OCI-LY7 (cell line): ENCODE measurements around the gene DQX1. TPM values are rescaled to one million over a fixed set of nuclear protein-coding genes. Genes with fewer than 3 reads are reported as not detected.
A peak's percentile ranks its signal among the peaks of the same experiment; 100 is the strongest.

Experiments
- BruUV-seq: library from RNA; stranded (reverse); fragments of 400-500 nt; replicated peaks from 2 replicates; lab custom pipeline; 2021; lab: Mats Ljungman, UMichigan
- CTCF ChIA-PET: fragments of 300-600 bp; sonication (Branson Sonifier 250); formaldehyde crosslinking; loops from one replicate; lab custom pipeline; 2022; ENCODE audit warnings: antibody characterized with exemption; ENCODE audit not compliant: unreplicated experiment; lab: Charles Lee
- POLR2A ChIA-PET: fragments of 300-600 bp; sonication (Branson Sonifier 250); formaldehyde crosslinking; loops from one replicate; lab custom pipeline; 2022; ENCODE audit warnings: antibody characterized with exemption; lab: Charles Lee
- DNase-seq: peaks from one replicate; pipeline ENCODE4 v3.0.0-alpha.2; 2015; ENCODE audit warnings: low spot score
- H2AFZ ChIP-seq: fragments of 200-600 bp; sonication (generic), shearing (Covaris generic); 2 replicates; pipeline ENCODE4 v1.6.1; 2014; ENCODE audit warnings: mild to moderate bottlenecking, antibody characterized with exemption, low read length, moderate library complexity
- H3K27ac ChIP-seq: fragments of 200-600 bp; sonication (generic); 2 replicates; pipeline ENCODE4 v1.5.1; 2014; ENCODE audit warnings: mixed run types, low read depth, mild to moderate bottlenecking, moderate library complexity, low read length, inconsistent platforms; ENCODE audit not compliant: poor library complexity, severe bottlenecking
- H3K36me3 ChIP-seq: fragments of 200-600 bp; sonication (generic); 2 replicates; pipeline ENCODE4 v1.6.1; 2014; ENCODE audit warnings: mild to moderate bottlenecking, antibody characterized with exemption, low read length, moderate library complexity, mixed read lengths; ENCODE audit not compliant: insufficient read depth
- H3K4me1 ChIP-seq: fragments of 200-600 bp; sonication (generic); 2 replicates; pipeline ENCODE4 v1.5.1; 2014; ENCODE audit warnings: mild to moderate bottlenecking, low read length; ENCODE audit not compliant: insufficient read depth, poor library complexity, severe bottlenecking
- H3K4me2 ChIP-seq: fragments of 200-600 bp; sonication (generic); 2 replicates; pipeline ENCODE4 v1.6.1; 2014; ENCODE audit warnings: mild to moderate bottlenecking, low read length
- H3K4me3 ChIP-seq: fragments of 200-600 bp; sonication (generic); 2 replicates; pipeline ENCODE4 v1.5.1; 2014; ENCODE audit warnings: mild to moderate bottlenecking, low read depth, low read length; ENCODE audit not compliant: poor library complexity, severe bottlenecking
- H3K79me2 ChIP-seq: fragments of 200-600 bp; sonication (generic); 2 replicates; pipeline ENCODE4 v1.6.1; 2016; ENCODE audit warnings: low read depth, mild to moderate bottlenecking, low read length, moderate library complexity, mixed read lengths; ENCODE audit not compliant: insufficient read depth
- H3K9me2 ChIP-seq: fragments of 200-600 bp; sonication (generic); 2 replicates; pipeline ENCODE4 v1.6.1; 2016; ENCODE audit warnings: mild to moderate bottlenecking, low read length, mixed read lengths; ENCODE audit not compliant: insufficient read depth
- H3K9me3 ChIP-seq: fragments of 200-600 bp; sonication (generic); 2 replicates; pipeline ENCODE4 v1.6.1; 2014; ENCODE audit warnings: mild to moderate bottlenecking, mixed run types, low read length, mixed read lengths
- H4K20me1 ChIP-seq: fragments of 200-600 bp; sonication (generic); 2 replicates; pipeline ENCODE4 v1.6.1; 2014; ENCODE audit warnings: mild to moderate bottlenecking, antibody characterized with exemption, low read length, moderate library complexity, mixed read lengths; ENCODE audit not compliant: insufficient read depth
- EZH2phosphoT487 ChIP-seq: fragments of 200-600 bp; sonication (generic); IDR thresholded peaks from 2 replicates; pipeline ENCODE4 v1.6.1; 2018; ENCODE audit warnings: low read depth, borderline replicate concordance, mild to moderate bottlenecking, mixed run types, antibody characterized with exemption, low read length, moderate library complexity, mixed read lengths
- intact Hi-C: fragments of 100-400 bp; cut with micrococcal nuclease; formaldehyde crosslinking; loops from one replicate; pipeline ENCODE4 v1.10.0; 2022; ENCODE audit not compliant: unreplicated experiment
- total RNA-seq, 2 experiments: library from RNA; depleted of rRNA in 1 of 2; stranded (reverse); fragments of >200 nt in 1 of 2; shearing (Covaris generic) in 1 of 2; gene quantifications; 2 replicates each; pipeline ENCODE4 v1.2.3, GENCODE V29; 2014 to 2022
- TF ChIP-seq, protein P1 (sequence below): fragments of 200-600 bp; sonication (generic); conservative IDR thresholded peaks from 2 replicates; pipeline ENCODE4 v1.5.1; 2014; ENCODE audit warnings: mild to moderate bottlenecking, antibody characterized with exemption, low read length, moderate library complexity, mixed read lengths

The DQX1 gene
- total RNA-seq, 2 experiments from 2014 or later: 0.32 to 0.76 TPM

DNA sequence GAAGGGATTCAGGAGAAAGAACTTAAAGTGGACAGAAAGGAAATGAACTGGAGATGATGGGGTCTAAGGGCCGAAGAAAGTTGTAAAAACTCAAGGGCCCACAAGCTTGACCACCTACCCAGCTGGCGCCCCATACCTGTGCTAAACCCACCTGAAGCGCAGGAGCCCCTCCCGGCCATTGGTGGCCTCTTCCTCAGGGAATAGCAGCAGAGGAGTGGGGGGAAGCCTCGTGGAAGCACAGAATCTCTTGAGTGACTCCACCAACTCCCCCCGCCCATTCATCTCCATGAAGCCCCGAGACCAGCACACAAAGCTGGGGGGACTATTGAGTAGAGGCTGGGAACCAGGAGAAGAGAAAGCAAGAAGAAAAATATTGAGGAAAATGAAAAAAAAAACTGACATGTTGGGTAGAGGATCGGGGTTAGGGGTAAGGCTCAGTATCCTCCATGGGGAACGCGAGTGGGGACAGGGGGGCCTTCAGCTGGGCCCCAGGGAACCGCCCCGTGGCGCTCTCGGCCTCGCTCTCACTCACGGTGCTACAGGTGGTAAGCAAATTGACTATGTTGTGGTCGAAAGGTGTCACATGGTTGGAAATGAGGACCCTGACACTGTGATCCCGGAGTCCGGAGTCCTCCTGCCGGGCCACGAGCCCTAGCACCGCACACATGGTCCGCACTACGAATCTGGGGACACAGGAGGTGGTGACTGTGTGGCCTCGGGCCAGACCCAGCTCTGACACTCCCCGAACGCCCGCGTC is 2.7 kb upstream of the DQX1 start:
- no TSS peak for BruUV-seq
- Histone ChIP-seq H3K4me2 (peak overlapping the region; percentile 95), H3K9me2 (no peaks in the 10 kb centered on the region), H3K27ac (peak overlapping the region; percentile 67), H3K79me2 (peaks cover 37% of the 10 kb centered on the region), H3K9me3 (no peaks in the 10 kb centered on the region), H2AFZ (peak overlapping the region; percentile 65; the same call in 1 of the 2 replicates), H4K20me1 (peaks cover 5% of the 10 kb centered on the region; the same call in 1 of the 2 replicates), H3K4me3 (peak overlapping the region; percentile 98), H3K36me3 (peaks cover 70% of the 10 kb centered on the region), H3K4me1 (peaks cover 33% of the 10 kb centered on the region)
- ChIA-PET CTCF (interaction anchor here (3.6 kb wide), 1 partner anchor 47 kb away, joined by 18 read pairs; the partner anchor contains the start of genes CCDC142 and TTC31), POLR2A (interaction anchor here (0.6 to 2.6 kb wide), 4 partner anchors 19 to 56 kb away, joined by 3 to 14 read pairs (median 4); partner anchors contain the start of gene MRPL53)
- peak; percentile 45 for DNase-seq
- TF ChIP-seq EZH2phosphoT487: no peak
- TF ChIP-seq, protein P1, sequence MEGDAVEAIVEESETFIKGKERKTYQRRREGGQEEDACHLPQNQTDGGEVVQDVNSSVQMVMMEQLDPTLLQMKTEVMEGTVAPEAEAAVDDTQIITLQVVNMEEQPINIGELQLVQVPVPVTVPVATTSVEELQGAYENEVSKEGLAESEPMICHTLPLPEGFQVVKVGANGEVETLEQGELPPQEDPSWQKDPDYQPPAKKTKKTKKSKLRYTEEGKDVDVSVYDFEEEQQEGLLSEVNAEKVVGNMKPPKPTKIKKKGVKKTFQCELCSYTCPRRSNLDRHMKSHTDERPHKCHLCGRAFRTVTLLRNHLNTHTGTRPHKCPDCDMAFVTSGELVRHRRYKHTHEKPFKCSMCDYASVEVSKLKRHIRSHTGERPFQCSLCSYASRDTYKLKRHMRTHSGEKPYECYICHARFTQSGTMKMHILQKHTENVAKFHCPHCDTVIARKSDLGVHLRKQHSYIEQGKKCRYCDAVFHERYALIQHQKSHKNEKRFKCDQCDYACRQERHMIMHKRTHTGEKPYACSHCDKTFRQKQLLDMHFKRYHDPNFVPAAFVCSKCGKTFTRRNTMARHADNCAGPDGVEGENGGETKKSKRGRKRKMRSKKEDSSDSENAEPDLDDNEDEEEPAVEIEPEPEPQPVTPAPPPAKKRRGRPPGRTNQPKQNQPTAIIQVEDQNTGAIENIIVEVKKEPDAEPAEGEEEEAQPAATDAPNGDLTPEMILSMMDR: peak; percentile 56
- intact Hi-C loops: loop anchor here (1.0 kb wide), 4 partner anchors 21 to 107 kb away; partner anchors contain the start of genes C2orf81, PCGF1, TTC31 and WDR54

DNA sequence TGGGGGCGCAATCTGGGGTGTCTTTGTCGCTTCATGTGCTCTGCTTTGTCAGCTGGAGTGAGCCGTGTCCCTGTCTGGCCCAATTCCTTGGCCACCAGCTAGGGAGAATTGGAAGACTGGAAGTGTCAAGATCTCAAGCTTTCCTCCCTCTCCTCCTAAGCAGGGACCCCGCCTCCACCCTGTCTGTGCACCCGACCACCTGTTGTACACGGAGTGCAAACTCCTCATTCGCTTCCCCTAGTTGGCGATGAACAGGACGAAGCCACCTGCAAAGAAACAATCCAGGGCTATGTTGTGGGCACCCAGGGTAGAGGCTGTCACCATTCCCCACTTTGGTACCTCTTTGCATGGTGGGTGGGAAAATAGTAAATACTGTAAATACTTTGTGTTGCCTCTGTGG is 1.7 kb upstream of the DQX1 start:
- no peak for DNase-seq
- ChIA-PET CTCF (interaction anchor here (0.5 kb wide), 1 partner anchor 1179 kb away, joined by 3 read pairs; no protein-coding TSS in a partner anchor), POLR2A (no interaction called here)
- no peak for TF ChIP-seq EZH2phosphoT487
- TF ChIP-seq, protein P1: no peak
- Histone ChIP-seq H2AFZ (no peak overlapping the region), H3K4me1 (peaks cover 33% of the 10 kb centered on the region), H3K9me3 (no peaks in the 10 kb centered on the region), H4K20me1 (peaks cover 5% of the 10 kb centered on the region; the same call in 1 of the 2 replicates), H3K9me2 (no peaks in the 10 kb centered on the region), H3K27ac (no peak overlapping the region), H3K4me3 (peak overlapping the region; percentile 98), H3K4me2 (peak overlapping the region; percentile 95), H3K36me3 (peaks cover 62% of the 10 kb centered on the region), H3K79me2 (peaks cover 37% of the 10 kb centered on the region)
- intact Hi-C loops: no loop called here
- TSS peak; percentile 81 for BruUV-seq
